Activated CD8-positive, alpha-beta memory T cell treated with anti-CD3 and anti-CD28 coated beads for 36 hours (primary cell): Measurements from ENCODE around the gene TOLLIP. TPM values are rescaled to one million over a fixed set of nuclear protein-coding genes. Genes with fewer than 3 reads are reported as not detected.
"Not testable (repeated sequence)": the region's sequence is repeated elsewhere in the genome, so short reads cannot be mapped to it uniquely, and the experiment has no call there.

Source experiments
- CTCF ChIA-PET: fragments of 350-600 bp; sonication (Branson Sonifier 250); formaldehyde crosslinking; loops from one replicate; lab custom pipeline; 2021; ENCODE audit warnings: antibody characterized with exemption; lab: Charles Lee
- POLR2A ChIA-PET: fragments of 350-600 bp; sonication (Branson Sonifier 250); formaldehyde crosslinking; loops from one replicate; lab custom pipeline; 2021; ENCODE audit warnings: antibody characterized with exemption; lab: Charles Lee
- total RNA-seq, 2 experiments: library from RNA; stranded (reverse); gene quantifications; one replicate each; pipeline ENCODE4 v1.2.3, GENCODE V29; 2021

TOLLIP gene
- total RNA-seq = 10 to 100 TPM; 37.1 to 40.7 TPM

- CTCF ChIA-PET = interaction anchor here (1.4 kb wide), 1 partner anchor 73 kb away, joined by 5 read pairs; no protein-coding TSS in a partner anchor
- POLR2A ChIA-PET = interaction anchor here (0.6 to 3.9 kb wide), 5 partner anchors 26 to 467 kb away, joined by 3 to 21 read pairs (median 3); partner anchors contain the start of genes BRSK2 and TSPAN4
Measured at GRCh38 chr11:1309498-1310317, at the start of gene TOLLIP. TOLLIP (minus strand) TSS chr11:1309632; CDS start chr11:1309498, 134 bp downstream.

GRCh38 chr11:1358931-1359330 is 49.5 kb upstream of the TOLLIP start:
- CTCF ChIA-PET, POLR2A ChIA-PET: not testable (repeated sequence)

- POLR2A ChIA-PET = no interaction called here
- CTCF ChIA-PET = no interaction called here
Measured at GRCh38 chr11:1358286-1358685, 48.9 kb upstream of the TOLLIP start.

- CTCF ChIA-PET = no interaction called here
Measured at GRCh38 chr11:1356478-1356960, 47.1 kb upstream of the TOLLIP start.

GRCh38 chr11:1356007-1356435 is 46.6 kb upstream of the TOLLIP start:
- CTCF ChIA-PET = interaction anchor here (0.7 kb wide), 1 partner anchor 13 kb away, joined by 3 read pairs; no protein-coding TSS in a partner anchor
- POLR2A ChIA-PET = no interaction called here

More at GRCh38 chr11:1356478-1356960, 47.1 kb upstream of the TOLLIP start:
- POLR2A ChIA-PET = no interaction called here

- ChIA-PET POLR2A (no interaction called here), CTCF (no interaction called here)
Measured at GRCh38 chr11:1354125-1354938, 44.9 kb upstream of the TOLLIP start.

- POLR2A ChIA-PET = no interaction called here
- CTCF ChIA-PET = no interaction called here
Measured at GRCh38 chr11:1353383-1354124, 44.1 kb upstream of the TOLLIP start.

- POLR2A ChIA-PET = no interaction called here
- CTCF ChIA-PET = no interaction called here
Measured at GRCh38 chr11:1352696-1353382, 43.4 kb upstream of the TOLLIP start.

- CTCF ChIA-PET = no interaction called here
- POLR2A ChIA-PET = no interaction called here
Measured at GRCh38 chr11:1351278-1351937, 42.0 kb upstream of the TOLLIP start.

- POLR2A ChIA-PET = no interaction called here
Measured at GRCh38 chr11:1350086-1350725, 40.8 kb upstream of the TOLLIP start.

GRCh38 chr11:1349327-1350041 is 40.1 kb upstream of the TOLLIP start:
- ChIA-PET CTCF (interaction anchor here (0.5 kb wide), 1 partner anchor 229 kb away, joined by 3 read pairs; no protein-coding TSS in a partner anchor), POLR2A (no interaction called here)

More at GRCh38 chr11:1350086-1350725, 40.8 kb upstream of the TOLLIP start:
- CTCF ChIA-PET = interaction anchor here (0.5 kb wide), 1 partner anchor 229 kb away, joined by 3 read pairs; no protein-coding TSS in a partner anchor

- ChIA-PET POLR2A (no interaction called here), CTCF (no interaction called here)
Measured at GRCh38 chr11:1348796-1349326, 39.4 kb upstream of the TOLLIP start.

- POLR2A ChIA-PET = no interaction called here
- CTCF ChIA-PET = no interaction called here
Measured at GRCh38 chr11:1348146-1348795, 38.8 kb upstream of the TOLLIP start.

- CTCF ChIA-PET, POLR2A ChIA-PET: not testable (repeated sequence)
Measured at GRCh38 chr11:1347411-1347999, 38.1 kb upstream of the TOLLIP start.

- ChIA-PET POLR2A (no interaction called here), CTCF (no interaction called here)
Measured at GRCh38 chr11:1346669-1347390, 37.4 kb upstream of the TOLLIP start.
